ENCODE results near the gene MTSS2. TPM values are rescaled to one million over a fixed set of nuclear protein-coding genes. Genes with fewer than 3 reads are reported as not detected.

MTSS2 gene
- total RNA-seq, 1 donor from 2014 or later = 38.3 TPM

DNA sequence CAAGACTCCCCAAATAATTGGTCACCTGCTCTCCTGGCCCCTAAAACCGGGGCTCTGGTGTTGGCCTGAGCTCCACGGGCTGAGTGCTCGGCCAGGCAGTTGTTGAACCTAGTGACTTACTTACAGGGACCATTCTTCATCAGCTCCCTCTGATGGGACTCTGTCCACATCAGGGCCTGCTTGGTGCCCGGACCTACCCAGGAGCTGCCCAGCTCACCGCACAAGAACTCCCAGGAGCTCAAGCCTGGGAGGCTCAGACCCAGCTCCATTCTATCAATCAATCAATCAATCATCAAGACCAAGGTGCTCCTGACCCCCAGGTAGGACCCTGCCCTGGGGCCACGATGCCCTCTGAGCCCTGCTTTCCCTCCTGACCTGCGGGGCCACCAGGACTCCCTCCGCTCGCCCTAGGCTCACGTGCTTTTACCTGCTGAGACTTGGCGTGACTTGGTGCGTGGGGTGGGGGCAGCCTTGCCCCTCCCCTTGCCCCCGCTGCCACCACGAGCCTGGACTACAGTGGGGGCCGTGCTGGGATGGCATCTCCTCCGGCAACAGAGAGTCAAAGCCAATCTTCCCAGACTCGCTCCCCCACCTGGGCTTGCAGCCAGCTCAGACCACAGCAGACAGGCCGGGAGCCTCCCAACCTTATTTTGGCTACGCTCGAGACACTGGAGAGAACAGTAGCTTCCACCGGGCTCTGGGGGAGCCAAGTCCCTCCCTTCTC, 23.8 kb downstream of the MTSS2 start:
- Mint-ChIP-seq H3K36me3 (ENCODE audit: low read depth, unreplicated experiment) (peaks cover 3% of the 10 kb centered on the region), H3K9me3 (ENCODE audit: unreplicated experiment) (no peaks in the 10 kb centered on the region), H3K4me3 (ENCODE audit: unreplicated experiment) (no peak overlapping the region), H3K27me3 (ENCODE audit: low read depth, unreplicated experiment) (peaks cover 5% of the 10 kb centered on the region), H3K4me1 (ENCODE audit: low read depth, unreplicated experiment) (peaks cover 2% of the 10 kb centered on the region), H3K27ac (ENCODE audit: unreplicated experiment) (no peak overlapping the region)
- TF ChIP-seq, protein P1, sequence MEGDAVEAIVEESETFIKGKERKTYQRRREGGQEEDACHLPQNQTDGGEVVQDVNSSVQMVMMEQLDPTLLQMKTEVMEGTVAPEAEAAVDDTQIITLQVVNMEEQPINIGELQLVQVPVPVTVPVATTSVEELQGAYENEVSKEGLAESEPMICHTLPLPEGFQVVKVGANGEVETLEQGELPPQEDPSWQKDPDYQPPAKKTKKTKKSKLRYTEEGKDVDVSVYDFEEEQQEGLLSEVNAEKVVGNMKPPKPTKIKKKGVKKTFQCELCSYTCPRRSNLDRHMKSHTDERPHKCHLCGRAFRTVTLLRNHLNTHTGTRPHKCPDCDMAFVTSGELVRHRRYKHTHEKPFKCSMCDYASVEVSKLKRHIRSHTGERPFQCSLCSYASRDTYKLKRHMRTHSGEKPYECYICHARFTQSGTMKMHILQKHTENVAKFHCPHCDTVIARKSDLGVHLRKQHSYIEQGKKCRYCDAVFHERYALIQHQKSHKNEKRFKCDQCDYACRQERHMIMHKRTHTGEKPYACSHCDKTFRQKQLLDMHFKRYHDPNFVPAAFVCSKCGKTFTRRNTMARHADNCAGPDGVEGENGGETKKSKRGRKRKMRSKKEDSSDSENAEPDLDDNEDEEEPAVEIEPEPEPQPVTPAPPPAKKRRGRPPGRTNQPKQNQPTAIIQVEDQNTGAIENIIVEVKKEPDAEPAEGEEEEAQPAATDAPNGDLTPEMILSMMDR (IDR thresholded peaks at IDR 0.05; ENCODE audit: insufficient read depth, low read depth, low read length) = no peak
- TF ChIP-seq EZH2 (IDR thresholded peaks at IDR 0.05; ENCODE audit: insufficient read depth, low read length) = no peak
- Histone ChIP-seq H3K9ac (ENCODE audit: low read length) (peak overlapping the region; percentile 7), H3K36me3 (ENCODE audit: insufficient read depth, low read length) (peaks cover 4% of the 10 kb centered on the region), H3K4me3 (ENCODE audit: insufficient read depth, low read depth, low read length) (no peak overlapping the region), H3K27me3 (ENCODE audit: insufficient read depth, low read length) (no peaks in the 10 kb centered on the region), H2AFZ (ENCODE audit: low read depth, low read length) (no peak overlapping the region), H3K79me2 (ENCODE audit: insufficient read depth, low read length) (no peaks in the 10 kb centered on the region), H4K20me1 (ENCODE audit: insufficient read depth, low read length) (peaks cover 19% of the 10 kb centered on the region), H3K27ac (ENCODE audit: low read depth, low read length) (no peak overlapping the region), H3K4me2 (ENCODE audit: low read length) (peak overlapping the region; percentile 35), H3K4me1 (ENCODE audit: insufficient read depth, low read length) (peaks cover 4% of the 10 kb centered on the region), H3K9me3 (ENCODE audit: insufficient read depth, low read depth, low read length) (no peaks in the 10 kb centered on the region)
- DNase-seq (ENCODE audit: low read depth) (peak; percentile 37), FAIRE-seq (no peak)

DNA sequence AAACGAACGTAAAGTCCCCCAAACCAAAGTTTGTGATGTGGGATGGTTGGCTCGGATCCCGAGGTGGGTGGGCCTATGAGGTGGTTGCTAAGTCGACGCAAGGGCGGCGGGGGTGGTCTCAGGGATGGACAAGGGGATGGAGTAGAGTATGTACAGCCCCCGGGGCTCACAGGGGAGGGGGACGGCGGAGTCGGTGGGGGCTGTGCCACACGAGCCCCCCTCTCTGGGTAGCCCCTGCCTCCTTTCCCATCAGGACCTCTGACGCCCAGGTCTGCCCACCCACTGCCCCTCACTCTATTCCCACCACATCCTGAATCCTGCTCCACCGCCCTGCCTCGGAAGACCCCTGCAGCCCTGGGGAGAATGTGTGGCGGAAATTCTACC, 24.3 kb downstream of the MTSS2 start:
- TF ChIP-seq, protein P1 (IDR thresholded peaks at IDR 0.05; ENCODE audit: insufficient read depth, low read depth, low read length) = no peak
- no peak for TF ChIP-seq EZH2 (IDR thresholded peaks at IDR 0.05; ENCODE audit: insufficient read depth, low read length)
- FAIRE-seq (no peak), DNase-seq (ENCODE audit: low read depth) (no peak)
- Histone ChIP-seq H3K36me3 (ENCODE audit: insufficient read depth, low read length) (peaks cover 2% of the 10 kb centered on the region), H3K9me3 (ENCODE audit: insufficient read depth, low read depth, low read length) (no peaks in the 10 kb centered on the region), H3K27ac (ENCODE audit: low read depth, low read length) (no peak overlapping the region), H2AFZ (ENCODE audit: low read depth, low read length) (no peak overlapping the region), H3K9ac (ENCODE audit: low read length) (no peak overlapping the region), H3K4me1 (ENCODE audit: insufficient read depth, low read length) (peaks cover 4% of the 10 kb centered on the region), H4K20me1 (ENCODE audit: insufficient read depth, low read length) (peaks cover 19% of the 10 kb centered on the region), H3K4me3 (ENCODE audit: insufficient read depth, low read depth, low read length) (no peak overlapping the region), H3K79me2 (ENCODE audit: insufficient read depth, low read length) (no peaks in the 10 kb centered on the region), H3K27me3 (ENCODE audit: insufficient read depth, low read length) (no peaks in the 10 kb centered on the region), H3K4me2 (ENCODE audit: low read length) (no peak overlapping the region)
- no peak overlapping the region for H3K4me3 Mint-ChIP-seq (ENCODE audit: unreplicated experiment)
- H3K27me3 Mint-ChIP-seq (ENCODE audit: low read depth, unreplicated experiment) = peaks cover 7% of the 10 kb centered on the region
- H3K9me3 Mint-ChIP-seq (ENCODE audit: unreplicated experiment) = no peaks in the 10 kb centered on the region
- H3K4me1 Mint-ChIP-seq (ENCODE audit: low read depth, unreplicated experiment) = peaks cover 2% of the 10 kb centered on the region
- peaks cover under 1% of the 10 kb centered on the region for H3K36me3 Mint-ChIP-seq (ENCODE audit: low read depth, unreplicated experiment)
- no peak overlapping the region for H3K27ac Mint-ChIP-seq (ENCODE audit: unreplicated experiment)

DNA sequence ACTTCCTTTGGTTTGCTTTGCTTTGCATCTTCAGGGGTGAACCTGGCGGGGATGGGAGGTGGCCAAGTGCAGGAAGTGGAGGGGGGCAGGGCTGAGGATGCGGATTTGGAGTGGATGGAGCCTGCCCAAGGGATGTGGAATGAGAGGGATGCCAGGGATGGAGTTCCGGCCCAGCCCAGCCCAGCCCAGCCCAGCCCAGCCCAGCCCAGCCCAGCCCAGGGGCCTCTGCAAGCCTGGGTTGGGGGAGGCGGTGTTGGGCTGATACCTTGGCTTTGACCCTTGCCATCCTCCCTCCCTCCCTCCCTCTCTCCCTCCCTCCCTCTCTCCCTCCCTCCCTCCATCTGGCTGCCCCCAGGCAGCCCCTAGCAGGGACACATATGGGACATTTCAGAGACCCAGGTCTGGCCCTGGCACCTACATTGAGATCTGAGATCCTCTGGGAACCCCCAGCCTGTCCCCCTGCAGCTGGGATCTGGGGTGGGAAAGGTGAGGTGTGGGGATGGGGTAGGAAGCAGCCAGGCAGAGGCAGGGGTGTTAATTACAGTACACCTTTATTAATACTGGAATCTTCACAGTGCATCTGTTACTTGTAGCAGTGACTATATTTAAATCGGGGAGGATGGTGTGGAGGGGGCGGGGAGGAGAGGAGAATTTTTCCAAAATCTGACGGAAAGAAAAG, 25.0 kb downstream of the MTSS2 start:
- peaks cover 4% of the 10 kb centered on the region for H3K4me1 ChIP-seq (ENCODE audit: insufficient read depth, low read length)
- FAIRE-seq (no peak), DNase-seq (ENCODE audit: low read depth) (no peak)
- H4K20me1 ChIP-seq (ENCODE audit: insufficient read depth, low read length) = peaks cover 14% of the 10 kb centered on the region
- no peak overlapping the region for H3K27ac ChIP-seq (ENCODE audit: low read depth, low read length)
- H3K4me1 Mint-ChIP-seq (ENCODE audit: low read depth, unreplicated experiment) = peaks cover 2% of the 10 kb centered on the region
- no peaks in the 10 kb centered on the region for H3K27me3 ChIP-seq (ENCODE audit: insufficient read depth, low read length)
- H3K36me3 ChIP-seq (ENCODE audit: insufficient read depth, low read length) = no peaks in the 10 kb centered on the region
- H3K4me2 ChIP-seq (ENCODE audit: low read length) = no peak overlapping the region
- no peaks in the 10 kb centered on the region for H3K9me3 Mint-ChIP-seq (ENCODE audit: unreplicated experiment)
- no peak overlapping the region for H2AFZ ChIP-seq (ENCODE audit: low read depth, low read length)
- no peaks in the 10 kb centered on the region for H3K79me2 ChIP-seq (ENCODE audit: insufficient read depth, low read length)
- H3K9ac ChIP-seq (ENCODE audit: low read length) = no peak overlapping the region
- H3K4me3 Mint-ChIP-seq (ENCODE audit: unreplicated experiment) = no peak overlapping the region
- H3K4me3 ChIP-seq (ENCODE audit: insufficient read depth, low read depth, low read length) = no peak overlapping the region
- H3K27me3 Mint-ChIP-seq (ENCODE audit: low read depth, unreplicated experiment) = peaks cover 7% of the 10 kb centered on the region
- no peaks in the 10 kb centered on the region for H3K36me3 Mint-ChIP-seq (ENCODE audit: low read depth, unreplicated experiment)
- no peaks in the 10 kb centered on the region for H3K9me3 ChIP-seq (ENCODE audit: insufficient read depth, low read depth, low read length)
- no peak overlapping the region for H3K27ac Mint-ChIP-seq (ENCODE audit: unreplicated experiment)
- TF ChIP-seq EZH2 (IDR thresholded peaks at IDR 0.05; ENCODE audit: insufficient read depth, low read length) = no peak
- TF ChIP-seq, protein P1 (IDR thresholded peaks at IDR 0.05; ENCODE audit: insufficient read depth, low read depth, low read length) = no peak
